SK-N-MC (cell line): Measurements from ENCODE around the gene ING5.

Source experiments
- EZH2 ChIP-seq: fragments of 200-600 bp; sonication (generic); IDR thresholded peaks from one replicate; pipeline ENCODE4 v1.6.1; 2017; ENCODE audit warnings: antibody characterized with exemption
- POLR2AphosphoS5 ChIP-seq: IDR thresholded peaks from 2 replicates; pipeline ENCODE4 v1.6.1; 2012; ENCODE audit warnings: mild to moderate bottlenecking, low read depth, low read length, borderline replicate concordance

GRCh38 chr2:241752253-241752652 lies 50.4 kb downstream of the ING5 start:
- TF ChIP-seq EZH2, result no peak
- TF ChIP-seq POLR2AphosphoS5, result no peak
